HG02970 (cell line): ENCODE measurements around the gene PITPNC1.
"Not testable (repeated sequence)": the region's sequence is repeated elsewhere in the genome, so short reads cannot be mapped to it uniquely, and the experiment has no call there.

ENCODE experiments used
- ATAC-seq: cut with Tn5 transposase; IDR thresholded peaks from one replicate; pipeline ENCODE4 v1.9.1; 2021; ENCODE audit warnings: mild to moderate bottlenecking, moderate library complexity, moderate number of reproducible peaks; ENCODE audit not compliant: unreplicated experiment, low FRiP score

The PITPNC1 gene

GRCh38 chr17:67425571-67426160, 48.6 kb downstream of the PITPNC1 start:
- no peak for ATAC-seq

GRCh38 chr17:67427424-67427823, 50.3 kb downstream of the PITPNC1 start:
- ATAC-seq, result no peak

DNA sequence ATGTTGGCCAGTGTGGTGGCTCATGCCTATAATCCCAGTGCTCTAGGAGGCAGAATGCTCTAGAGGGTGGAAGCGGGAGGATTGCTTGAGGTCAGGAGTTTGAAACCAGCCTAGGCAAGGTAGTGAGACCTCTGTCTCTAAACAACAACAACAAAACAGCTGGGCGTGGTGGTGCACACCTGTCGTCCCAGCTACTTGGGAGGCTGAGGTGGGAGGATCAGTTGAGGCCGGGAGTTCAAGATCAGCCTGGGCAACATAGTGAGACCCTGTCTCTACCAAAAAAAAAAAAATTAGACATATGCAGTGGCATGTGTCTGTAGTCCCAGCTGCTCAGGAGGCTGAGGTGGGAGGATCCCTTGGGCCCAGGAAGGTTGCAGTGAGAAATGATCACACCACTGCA, 53.4 kb downstream of the PITPNC1 start:
- not testable (repeated sequence) for ATAC-seq

DNA sequence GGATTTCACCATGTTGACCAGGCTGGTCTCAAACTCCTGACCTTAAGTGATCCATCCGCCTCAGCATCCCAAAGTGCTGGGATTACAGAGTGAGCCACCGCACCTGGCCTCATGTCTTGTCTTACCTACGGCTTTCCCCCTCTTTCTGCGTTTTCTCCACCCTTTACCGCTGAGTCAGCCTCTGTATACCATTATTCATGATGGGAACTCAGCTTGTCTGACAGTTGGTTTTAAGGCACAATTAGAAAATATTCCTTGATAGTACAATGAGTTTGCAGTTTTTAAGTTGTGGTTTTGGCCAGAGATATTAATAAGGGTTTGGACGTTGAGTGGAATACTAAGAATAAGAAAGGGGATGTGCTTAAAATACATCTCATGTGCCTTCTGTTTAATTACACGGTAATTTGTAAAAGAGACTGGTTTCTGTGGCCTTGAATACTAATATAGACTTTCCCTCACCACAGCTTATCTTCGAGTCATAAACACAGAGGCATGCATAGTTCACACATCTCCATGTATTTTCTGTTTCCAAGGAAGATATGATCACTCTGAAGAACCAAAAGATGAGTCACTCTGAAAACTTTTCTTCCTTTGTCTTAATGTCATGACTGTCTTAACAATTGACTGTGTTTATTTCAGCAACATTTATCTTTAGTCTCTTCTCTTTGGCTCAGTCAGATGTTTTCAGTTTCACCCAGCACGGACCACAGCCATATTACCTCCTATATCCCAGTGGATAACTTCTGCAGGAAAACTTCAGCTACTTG, 54.4 kb downstream of the PITPNC1 start:
- no peak for ATAC-seq

GRCh38 chr17:67433248-67433924, 56.3 kb downstream of the PITPNC1 start:
- ATAC-seq, result no peak

DNA sequence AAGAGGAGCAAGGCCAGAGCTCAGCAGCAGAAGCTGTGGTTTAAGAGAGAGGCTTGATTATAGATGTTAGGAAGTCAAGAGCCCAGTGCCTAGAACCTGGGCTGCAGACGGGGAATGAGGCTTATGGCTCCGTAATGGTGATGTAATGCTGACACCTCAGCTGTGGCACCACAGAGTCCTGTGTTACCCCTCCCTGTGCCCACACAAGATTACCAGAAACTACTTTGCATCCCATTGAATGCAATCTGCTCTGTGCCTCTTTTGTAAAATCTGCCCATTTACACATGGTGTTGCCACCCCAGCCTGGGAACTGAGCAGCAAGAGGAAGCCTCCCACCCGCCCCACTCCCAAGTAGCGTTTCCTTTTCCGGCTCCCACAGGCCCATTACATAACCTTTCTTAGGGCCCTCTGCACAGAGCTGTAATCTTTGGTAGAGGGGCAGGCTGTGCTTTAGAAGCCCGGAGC, 57.0 kb downstream of the PITPNC1 start:
- no peak for ATAC-seq

GRCh38 chr17:67435122-67435521, 58.0 kb downstream of the PITPNC1 start:
- no peak for ATAC-seq

- ATAC-seq, result no peak
These were observed 58.7 kb downstream of the PITPNC1 start for GRCh38 chr17:67435786-67436185.

DNA sequence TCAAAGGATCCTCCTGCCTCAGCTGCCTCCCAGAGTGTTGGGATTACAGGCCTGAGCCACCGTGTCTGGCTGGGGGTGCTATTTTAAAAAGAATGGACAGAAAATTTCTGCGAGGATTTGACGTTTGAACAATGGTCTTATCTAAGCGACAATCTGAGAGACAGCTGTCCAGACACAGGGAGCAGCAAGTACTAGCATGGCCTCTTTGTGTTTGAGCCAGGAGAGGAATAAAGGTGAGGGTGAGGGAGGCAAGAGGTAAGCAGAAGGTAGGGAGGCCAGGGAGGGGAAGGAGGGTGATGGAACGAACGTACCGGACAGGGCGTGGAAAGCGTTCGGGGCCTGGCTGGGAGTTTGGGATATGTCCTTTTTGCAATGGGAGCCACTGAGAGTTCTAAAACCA, 59.2 kb downstream of the PITPNC1 start:
- no peak for ATAC-seq

DNA sequence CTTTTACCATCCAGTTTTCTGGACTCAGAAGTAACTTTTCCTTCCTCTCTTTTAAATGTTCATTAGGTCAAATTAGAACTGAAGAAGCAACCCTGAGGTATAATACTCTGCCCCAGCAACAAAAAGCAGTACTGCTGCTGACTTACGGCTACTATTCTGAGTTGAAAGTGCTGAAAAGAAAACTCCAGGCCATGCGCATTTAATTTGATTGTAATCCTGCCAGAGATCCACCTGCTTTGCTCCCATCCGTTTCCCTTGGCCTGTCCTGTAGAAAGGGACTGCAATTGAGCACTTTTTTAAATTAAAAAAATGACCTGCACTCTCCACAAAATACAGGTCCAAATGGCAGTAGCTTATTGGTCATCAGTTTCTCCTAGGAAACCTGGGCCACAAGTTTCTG, 61.6 kb downstream of the PITPNC1 start:
- ATAC-seq, result no peak

DNA sequence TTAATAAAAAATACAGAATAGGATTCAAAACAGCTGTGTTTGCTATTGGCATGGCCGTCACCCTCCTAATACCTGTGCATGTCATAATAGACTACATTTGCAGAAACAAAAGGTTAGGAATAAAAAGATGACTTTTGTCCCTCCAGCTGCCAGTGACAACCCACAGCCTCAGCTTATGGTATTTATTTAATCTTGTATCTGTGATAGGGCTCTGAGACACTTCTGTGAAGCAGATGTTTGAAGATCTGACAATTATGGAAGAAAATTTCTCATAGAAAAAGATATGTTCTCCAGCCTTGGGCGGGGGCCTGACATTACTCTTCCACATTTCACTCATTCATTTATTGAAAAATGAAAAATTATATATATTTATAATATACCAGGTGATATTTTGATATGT, 62.2 kb downstream of the PITPNC1 start:
- ATAC-seq, result no peak

DNA sequence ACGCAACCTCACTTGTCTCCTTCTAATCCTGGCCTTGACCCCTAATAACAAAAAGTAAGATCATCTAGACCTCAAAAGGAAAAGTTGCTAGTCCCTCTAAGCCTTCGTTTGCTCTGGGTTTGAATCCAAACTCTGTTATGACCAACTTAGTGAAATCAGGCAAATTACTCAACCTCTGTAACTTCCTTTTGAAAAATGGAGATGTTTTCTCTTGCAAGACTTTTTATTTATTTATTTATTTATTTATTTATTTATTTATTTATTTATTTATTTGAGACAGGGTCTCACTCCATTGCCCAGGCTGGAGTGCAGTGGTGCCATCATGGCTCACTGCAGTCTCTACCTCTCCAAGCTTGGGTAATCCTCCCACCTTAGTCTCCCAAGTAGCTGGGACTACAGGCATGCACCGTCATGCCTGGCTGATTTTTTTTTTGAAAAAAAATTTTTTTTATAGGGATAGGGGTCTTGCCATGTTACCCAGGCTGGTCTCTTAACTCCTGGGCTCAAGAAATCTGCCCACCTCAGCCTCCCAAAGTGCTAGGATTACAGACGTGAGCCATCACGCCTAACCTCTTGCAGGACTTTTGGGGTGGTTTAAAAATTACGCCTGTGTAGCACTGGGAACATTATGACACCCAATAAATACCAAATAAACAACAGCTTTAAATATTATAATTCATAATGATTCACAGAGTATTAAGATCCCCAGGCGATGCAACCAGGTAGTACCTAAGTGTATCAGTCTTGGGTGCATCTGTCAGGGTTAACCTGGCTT, 63.4 kb downstream of the PITPNC1 start:
- ATAC-seq, result no peak

- no peak for ATAC-seq
These were observed 64.2 kb downstream of the PITPNC1 start for GRCh38 chr17:67441052-67441895.

DNA sequence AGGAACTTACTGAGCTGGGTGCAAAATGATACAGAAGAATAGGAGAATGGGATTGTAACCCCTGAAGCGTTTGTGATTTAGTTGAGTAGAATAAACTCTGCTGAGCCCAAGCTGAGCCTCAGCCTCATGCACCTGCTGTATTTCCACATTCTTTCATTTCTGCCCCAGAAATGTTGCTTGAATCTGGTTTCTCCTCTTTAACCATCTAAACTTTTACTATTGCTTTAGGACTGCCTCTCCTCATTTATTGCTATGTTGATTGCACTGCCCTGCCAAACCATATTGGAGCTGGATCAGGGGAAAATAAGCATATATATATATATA, 64.8 kb downstream of the PITPNC1 start:
- ATAC-seq, result no peak

DNA sequence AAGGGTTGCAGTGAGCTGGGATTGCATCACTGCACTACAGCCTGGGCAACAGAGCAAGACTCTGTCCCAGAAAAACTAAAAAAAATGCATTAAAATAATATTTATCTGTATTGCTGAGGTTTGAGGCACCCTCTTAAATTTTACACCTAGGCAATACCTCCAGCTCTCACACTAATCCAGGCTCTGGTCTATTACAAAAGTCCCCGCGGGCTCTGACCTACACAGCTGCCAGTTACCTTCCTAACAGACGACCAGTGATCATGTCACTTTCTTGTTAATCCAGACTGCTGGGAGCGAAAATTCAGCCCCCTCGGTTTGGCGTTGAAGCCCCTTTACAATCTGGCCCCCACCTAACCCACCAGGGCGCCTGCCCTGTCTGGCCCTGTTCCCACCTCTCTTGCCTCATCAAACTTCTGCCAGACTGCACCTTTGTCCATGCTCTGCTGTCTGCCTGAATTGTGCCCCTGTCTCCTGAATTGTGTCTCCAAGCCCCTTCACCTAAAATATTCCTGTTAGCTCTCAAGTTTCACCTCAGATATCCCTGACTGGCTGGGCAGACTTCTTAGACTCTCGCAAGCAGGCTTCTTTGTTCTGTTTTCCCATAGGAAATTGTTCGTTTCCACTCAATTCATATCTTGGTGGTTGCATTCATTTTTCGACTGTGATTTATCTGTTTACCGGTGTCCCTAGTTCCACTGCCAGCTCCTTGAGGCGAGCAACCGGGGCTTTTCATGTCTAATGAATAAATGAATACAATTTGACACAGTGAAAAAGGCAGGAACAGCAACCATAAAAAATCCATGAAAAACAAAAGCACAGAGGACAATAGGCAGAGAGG, 65.9 kb downstream of the PITPNC1 start:
- ATAC-seq, result no peak

- ATAC-seq, result no peak
These were observed 67.0 kb downstream of the PITPNC1 start for GRCh38 chr17:67443931-67444595.

DNA sequence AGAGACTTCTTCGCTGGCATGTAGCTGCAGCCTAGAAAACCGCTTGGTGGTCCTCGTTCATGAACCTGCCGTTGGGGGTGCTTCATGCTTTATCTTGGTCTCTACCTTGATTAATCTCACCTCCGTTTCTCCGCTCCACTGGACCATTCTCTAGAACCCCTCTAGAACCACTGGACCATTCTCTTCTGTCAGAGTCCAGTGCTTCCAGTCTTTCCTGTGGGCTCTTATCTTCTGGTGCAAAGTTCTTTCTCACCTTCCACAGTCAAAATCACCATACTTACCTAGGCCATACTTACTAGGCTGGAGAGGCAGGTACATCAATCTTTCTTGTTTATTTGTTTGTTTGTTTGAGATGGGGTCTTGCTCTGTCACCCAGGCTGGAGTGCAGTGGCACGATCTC, 71.4 kb downstream of the PITPNC1 start:
- ATAC-seq, result no peak

- no peak for ATAC-seq
These were observed 72.0 kb downstream of the PITPNC1 start for GRCh38 chr17:67449065-67449464.
